H1 (cell line): Measurements from ENCODE around the gene OR8B12. TPM values are rescaled to one million over a fixed set of nuclear protein-coding genes. Genes with fewer than 3 reads are reported as not detected.

Experiments
- CTCF ChIA-PET: fragments of 300-600 bp; sonication (Branson Sonifier 250); formaldehyde crosslinking; loops from one replicate; lab custom pipeline; 2021; ENCODE audit not compliant: partially characterized antibody; lab: Charles Lee
- POLR2A ChIA-PET: fragments of 300-600 bp; sonication (Branson Sonifier 250); formaldehyde crosslinking; loops from one replicate; lab custom pipeline; 2021; ENCODE audit warnings: inconsistent platforms; ENCODE audit not compliant: partially characterized antibody; lab: Charles Lee
- DNase-seq, 2 experiments: peaks; one replicate each; pipeline versions ENCODE4 v3.0.0 to v3.0.0-alpha.2; 2010 to 2022; ENCODE audit warnings: low spot score in 2 of 2, low read depth in 1 of 2, mixed read lengths in 1 of 2
- FAIRE-seq: peaks from 2 replicates; lab custom pipeline; 2011; peaks lifted over from hg19 to GRCh38; lab: Jason Lieb, UNC
- H2AFZ ChIP-seq: 2 replicates; pipeline ENCODE4 v1.8.1; 2012; ENCODE audit warnings: low read length, inconsistent platforms
- H2AK5ac ChIP-seq: 2 replicates; pipeline ENCODE4 v1.6.1; 2013; ENCODE audit warnings: low read depth, low read length
- H2BK120ac ChIP-seq: replicated peaks from 2 replicates; pipeline ENCODE3; 2013; ENCODE audit warnings: low read depth, low read length, inconsistent platforms
- H2BK12ac ChIP-seq: 2 replicates; pipeline ENCODE4 v1.6.1; 2013; ENCODE audit warnings: low read depth, low read length
- H2BK15ac ChIP-seq: 2 replicates; pipeline ENCODE4 v1.6.1; 2013; ENCODE audit warnings: low read length
- H2BK20ac ChIP-seq: 2 replicates; pipeline ENCODE4 v1.6.1; 2013; ENCODE audit warnings: low read length
- H2BK5ac ChIP-seq: 2 replicates; pipeline ENCODE4 v1.6.1; 2013; ENCODE audit warnings: low read depth, low read length
- H3K14ac ChIP-seq: 2 replicates; pipeline ENCODE4 v1.6.1; 2013; ENCODE audit warnings: inconsistent platforms; ENCODE audit not compliant: insufficient read length
- H3K18ac ChIP-seq: 2 replicates; pipeline ENCODE4 v1.6.1; 2013; ENCODE audit warnings: low read length; ENCODE audit errors: extremely low read depth
- H3K23ac ChIP-seq: 2 replicates; pipeline ENCODE4 v1.6.1; 2013; ENCODE audit warnings: inconsistent platforms; ENCODE audit not compliant: insufficient read length
- H3K23me2 ChIP-seq: 2 replicates; pipeline ENCODE4 v1.6.1; 2013; ENCODE audit warnings: low read depth, low read length
- H3K27ac ChIP-seq: 2 replicates; pipeline ENCODE4 v1.6.1; 2011; ENCODE audit warnings: low read depth, low read length, inconsistent platforms
- H3K27me3 ChIP-seq, 4 experiments: replicated peaks in 1 of 4; 1 replicate in 1 of 4; 2 replicates in 3 of 4; pipeline versions ENCODE4 v1.6.1 to v1.8.1; 2011 to 2013; ENCODE audit warnings: low read length in 3 of 4, mild to moderate bottlenecking in 3 of 4, inconsistent platforms in 2 of 4, mixed read lengths in 2 of 4, moderate library complexity in 1 of 4; ENCODE audit not compliant: control insufficient read depth in 3 of 4, insufficient read depth in 3 of 4; ENCODE audit errors: extremely low read depth in 1 of 4
- H3K36me3 ChIP-seq, 4 experiments: 2 replicates each; pipeline versions ENCODE4 v1.6.1 to v1.8.1; 2011 to 2013; ENCODE audit warnings: mild to moderate bottlenecking in 4 of 4, low read length in 3 of 4, moderate library complexity in 2 of 4, control low read depth in 1 of 4, inconsistent platforms in 1 of 4; ENCODE audit not compliant: insufficient read depth in 4 of 4, control insufficient read depth in 2 of 4
- H3K4ac ChIP-seq: replicated peaks from 2 replicates; pipeline ENCODE3; 2013; ENCODE audit warnings: low read length, low read depth, mixed read lengths, inconsistent platforms; ENCODE audit not compliant: insufficient read length
- H3K4me1 ChIP-seq, 4 experiments: replicated peaks in 1 of 4; 1 replicate in 1 of 4; 2 replicates in 3 of 4; pipeline versions ENCODE4 v1.6.1 to v1.8.1; 2011 to 2013; ENCODE audit warnings: low read length in 3 of 4, inconsistent platforms in 2 of 4, mixed read lengths in 1 of 4; ENCODE audit not compliant: insufficient read depth in 4 of 4, control insufficient read depth in 3 of 4
- H3K4me2 ChIP-seq, 2 experiments: 2 replicates each; pipeline versions ENCODE4 v1.6.1 to v1.8.1; 2011 to 2013; ENCODE audit warnings: low read depth in 2 of 2, low read length in 2 of 2, control low read depth in 1 of 2, inconsistent platforms in 1 of 2, mild to moderate bottlenecking in 1 of 2; ENCODE audit not compliant: insufficient read depth in 1 of 2
- H3K4me3 ChIP-seq, 4 experiments: fragments of 200-600, 300-600 bp in 1 of 4; sonication (generic), shearing (Covaris generic), sonication (Bioruptor Twin) in 1 of 4; 2 replicates each; pipeline versions ENCODE4 v1.5.1 to v1.8.1; 2011 to 2016; ENCODE audit warnings: low read length in 4 of 4, low read depth in 3 of 4, control low read depth in 2 of 4, inconsistent platforms in 2 of 4, mild to moderate bottlenecking in 2 of 4, mixed read lengths in 1 of 4, moderate library complexity in 1 of 4; ENCODE audit not compliant: insufficient read depth in 2 of 4; ENCODE audit errors: extremely low read depth in 1 of 4
- H3K56ac ChIP-seq: replicated peaks from 2 replicates; pipeline ENCODE3; 2013; ENCODE audit warnings: low read depth, mild to moderate bottlenecking, mixed read lengths, low read length, inconsistent platforms; ENCODE audit not compliant: insufficient read length
- H3K79me1 ChIP-seq: 2 replicates; pipeline ENCODE4 v1.6.1; 2013; ENCODE audit warnings: low read depth, low read length, control low read depth
- H3K79me2 ChIP-seq, 2 experiments: 2 replicates each; pipeline versions ENCODE4 v1.6.1 to v1.8.1; 2012 to 2013; ENCODE audit warnings: low read length in 2 of 2, mild to moderate bottlenecking in 2 of 2, inconsistent platforms in 1 of 2; ENCODE audit not compliant: insufficient read depth in 2 of 2, control insufficient read depth in 1 of 2
- H3K9ac ChIP-seq, 4 experiments: replicated peaks in 1 of 4; 1 replicate in 1 of 4; 2 replicates in 3 of 4; pipeline versions ENCODE4 v1.6.1 to v1.8.1; 2011 to 2013; ENCODE audit warnings: low read depth in 3 of 4, low read length in 3 of 4, control low read depth in 2 of 4, mild to moderate bottlenecking in 2 of 4, moderate library complexity in 2 of 4, inconsistent platforms in 1 of 4; ENCODE audit errors: extremely low read depth in 1 of 4
- H3K9me3 ChIP-seq, 2 experiments: 2 replicates each; pipeline versions ENCODE4 v1.6.1 to v1.8.1; 2012 to 2013; ENCODE audit warnings: mild to moderate bottlenecking in 2 of 2, moderate library complexity in 2 of 2, control low read depth in 1 of 2, inconsistent platforms in 1 of 2, low read depth in 1 of 2, low read length in 1 of 2, mixed read lengths in 1 of 2; ENCODE audit not compliant: insufficient read depth in 2 of 2
- H4K20me1 ChIP-seq, 2 experiments: replicated peaks in 1 of 2; 2 replicates each; pipeline versions ENCODE3 to v1.8.1; 2011 to 2013; ENCODE audit warnings: inconsistent platforms in 2 of 2, low read length in 2 of 2, mild to moderate bottlenecking in 1 of 2; ENCODE audit not compliant: insufficient read depth in 2 of 2, control insufficient read depth in 1 of 2
- H4K5ac ChIP-seq: 2 replicates; pipeline ENCODE4 v1.6.1; 2013; ENCODE audit warnings: low read length, low read depth, mixed read lengths, inconsistent platforms; ENCODE audit not compliant: insufficient read length
- H4K8ac ChIP-seq: 2 replicates; pipeline ENCODE4 v1.8.0; 2013; ENCODE audit warnings: mild to moderate bottlenecking, moderate library complexity, low read length, inconsistent platforms; ENCODE audit not compliant: insufficient read depth; ENCODE audit errors: extremely low read depth
- H4K91ac ChIP-seq: replicated peaks from 2 replicates; pipeline ENCODE3; 2013; ENCODE audit warnings: low read length, mixed read lengths, inconsistent platforms; ENCODE audit not compliant: insufficient read length
- ASH2L ChIP-seq: fragments of 200-600, 300-600 bp; sonication (generic); IDR thresholded peaks from one replicate; pipeline ENCODE4 v1.7.1; 2017; ENCODE audit warnings: low read length
- ATF2 ChIP-seq: IDR thresholded peaks from 2 replicates; pipeline ENCODE4 v1.6.1; 2012; ENCODE audit warnings: low read length, inconsistent platforms
- BCL11A ChIP-seq, 2 experiments: IDR thresholded peaks; one replicate each; pipeline ENCODE4 v1.6.1; 2011; ENCODE audit warnings: low read depth in 2 of 2, low read length in 2 of 2, mild to moderate bottlenecking in 2 of 2
- CHD2 ChIP-seq: IDR thresholded peaks from 2 replicates; pipeline ENCODE4 v1.6.1; 2012; ENCODE audit warnings: low read length, improper control_type of control experiment
- HDAC2 ChIP-seq, 2 experiments: fragments of 300-600 bp in 1 of 2; sonication (generic) in 1 of 2; IDR thresholded peaks; 2 replicates each; pipeline ENCODE4 v1.6.1; 2011 to 2012; ENCODE audit warnings: low read depth in 2 of 2, low read length in 2 of 2, mild to moderate bottlenecking in 2 of 2, moderate library complexity in 2 of 2, borderline replicate concordance in 1 of 2, inconsistent platforms in 1 of 2
- KDM1A ChIP-seq: fragments of 200-600, 300-600 bp; sonication (generic); IDR thresholded peaks from 2 replicates; pipeline ENCODE4 v1.7.1; 2016; ENCODE audit warnings: mild to moderate bottlenecking, low read length, borderline replicate concordance
- KDM5A ChIP-seq: fragments of 200-600 bp; IDR thresholded peaks from 2 replicates; pipeline ENCODE4 v1.7.1; 2012; ENCODE audit warnings: mild to moderate bottlenecking, low read length, inconsistent platforms, mixed read lengths
- POLR2A ChIP-seq, 2 experiments: IDR thresholded peaks; 1 replicate in 1 of 2; 2 replicates in 1 of 2; pipeline ENCODE4 v1.6.1; 2011; ENCODE audit warnings: low read depth in 2 of 2, low read length in 2 of 2, mild to moderate bottlenecking in 2 of 2; ENCODE audit errors: control extremely low read depth in 1 of 2
- RNF2 ChIP-seq: fragments of 200-900, 300-1000 bp; sonication (generic); IDR thresholded peaks from 2 replicates; pipeline ENCODE4 v1.7.1; 2016; ENCODE audit warnings: borderline replicate concordance, low read depth, mild to moderate bottlenecking, antibody characterized with exemption, low read length; ENCODE audit not compliant: poor library complexity, severe bottlenecking; ENCODE audit errors: missing control alignments
- SP4 ChIP-seq: IDR thresholded peaks from 2 replicates; pipeline ENCODE4 v1.6.1; 2012; ENCODE audit warnings: low read length, inconsistent platforms
- SRF ChIP-seq: IDR thresholded peaks from 2 replicates; pipeline ENCODE4 v1.6.1; 2011; ENCODE audit warnings: mild to moderate bottlenecking, low read depth, low read length, moderate library complexity
- SUZ12 ChIP-seq: fragments of 200-600 bp; sonication (generic); IDR thresholded peaks from 2 replicates; pipeline ENCODE4 v1.6.1; 2012; ENCODE audit warnings: mild to moderate bottlenecking, inconsistent platforms, low read length, moderate library complexity, mixed read lengths
- TAF1 ChIP-seq: IDR thresholded peaks from 2 replicates; pipeline ENCODE4 v1.6.1; 2011; ENCODE audit warnings: mild to moderate bottlenecking, low read depth, low read length
- WGBS, 2 experiments: shearing (Covaris generic) in 1 of 2; methylation state at CpG; one replicate each; pipeline versions ENCODE4 v1.1.6 to v1.1.7; 2013 to 2015; ENCODE audit warnings: low lambda C conversion rate in 2 of 2, mixed read lengths in 2 of 2, inconsistent platforms in 1 of 2, low coverage in 1 of 2, missing lambda C conversion rate in 1 of 2; ENCODE audit not compliant: insufficient replicate concordance in 2 of 2, insufficient coverage in 1 of 2, insufficient read length in 1 of 2; ENCODE audit errors: extremely low coverage in 1 of 2, missing lambda C conversion rate in 1 of 2; 5-methylcytosine and 5-hydroxymethylcytosine counted together
- polyA plus RNA-seq, 7 experiments: library from polyadenylated mRNA; depleted of rRNA in 3 of 7; stranded (reverse) in 5 of 7; unstranded in 2 of 7; fragments of >200 nt in 5 of 7; fragments of 200-250 nt in 2 of 7; gene quantifications; 1 replicate in 5 of 7; 2 replicates in 1 of 7; 4 replicates in 1 of 7; pipeline versions ENCODE4 v1.2.1 to v1.2.3, GENCODE V29; 2011 to 2013; ENCODE audit warnings: missing spikeins in 2 of 7, mixed read lengths in 2 of 7
- total RNA-seq: library from RNA; stranded (reverse); fragmentation: NEBNext Ultra II Directional; extraction: Animal tissue kit (Norgen Biotek cat#: 25700); gene quantifications from 2 replicates; pipeline ENCODE4 v1.2.1, GENCODE V29; 2021

OR8B12 gene
- total and polyA plus RNA-seq, 2 of the 8 experiments (the other 6 are each of a cell fraction or from before 2014, with no cell fraction given): not detected

GRCh38 chr11:124556828-124557227, 13.4 kb upstream of the OR8B12 start:
- H4K20me1 ChIP-seq: no peaks in the 10 kb centered on the region
- H3K9ac ChIP-seq: no peak overlapping the region
- H3K56ac ChIP-seq: no peak overlapping the region
- no peak overlapping the region for H3K4me2 ChIP-seq
- H3K4me3 ChIP-seq: no peak overlapping the region
- H3K36me3 ChIP-seq: no peaks in the 10 kb centered on the region
- no peak overlapping the region for H3K4ac ChIP-seq
- H3K18ac ChIP-seq: no peak overlapping the region
- H3K23me2 ChIP-seq: no peaks in the 10 kb centered on the region
- CTCF ChIA-PET: interaction anchor here (1.2 kb wide), 1 partner anchor 24 kb away, joined by 4 read pairs; no protein-coding TSS in a partner anchor
- no peak overlapping the region for H4K8ac ChIP-seq
- TF ChIP-seq POLR2A (IDR thresholded peaks at IDR 0.05; ENCODE audit: control extremely low read depth in 1 of 2, low read depth in 2 of 2, low read length in 2 of 2) (no peak), SRF (no peak), RNF2 (no peak), HDAC2 (IDR thresholded peaks at IDR 0.05; ENCODE audit: borderline replicate concordance in 1 of 2, low read depth in 2 of 2, low read length in 2 of 2) (no peak), TAF1 (no peak), ASH2L (no peak), KDM1A (no peak), KDM5A (no peak), SUZ12 (no peak), ATF2 (no peak), BCL11A (IDR thresholded peaks at IDR 0.05; ENCODE audit: low read depth in 2 of 2, low read length in 2 of 2) (no peak), CHD2 (no peak), SP4 (no peak)
- no peaks in the 10 kb centered on the region for H3K27me3 ChIP-seq
- H4K5ac ChIP-seq: no peak overlapping the region
- H3K79me2 ChIP-seq: no peaks in the 10 kb centered on the region
- DNase-seq: no peak
- H3K4me1 ChIP-seq: no peaks in the 10 kb centered on the region
- no peak overlapping the region for H2BK120ac ChIP-seq
- H3K79me1 ChIP-seq: no peaks in the 10 kb centered on the region
- H3K23ac ChIP-seq: no peak overlapping the region
- no peak overlapping the region for H2AK5ac ChIP-seq
- no peak for FAIRE-seq
- H2AFZ ChIP-seq: no peak overlapping the region
- H3K9me3 ChIP-seq: no peaks in the 10 kb centered on the region
- no peak overlapping the region for H3K14ac ChIP-seq
- no peak overlapping the region for H2BK5ac ChIP-seq
- no peak overlapping the region for H4K91ac ChIP-seq
- H2BK20ac ChIP-seq: no peak overlapping the region
- 80% methylated on average over 2 of the region's 2 CpGs; no CpG with 5 or more reads in 1 of the 2 experiments for WGBS, 2 experiments
- POLR2A ChIA-PET: no interaction called here
- no peak overlapping the region for H2BK15ac ChIP-seq
- H2BK12ac ChIP-seq: no peak overlapping the region
- no peak overlapping the region for H3K27ac ChIP-seq
